CD4-positive, alpha-beta T cell (primary cell): ENCODE results near the gene CABP1. TPM values are rescaled to one million over a fixed set of nuclear protein-coding genes. Genes with fewer than 3 reads are reported as not detected.

ENCODE experiments used
- ATAC-seq: fragments of 200-7000 bp; cut with Tn5 transposase; one replicate; pipeline ENCODE4 v1.10.0; 2022; ENCODE audit warnings: mild to moderate bottlenecking; ENCODE audit not compliant: poor library complexity
- CTCF ChIA-PET: fragments of 350-600 bp; sonication (Branson Sonifier 250); formaldehyde crosslinking; loops from one replicate; lab custom pipeline; 2021; ENCODE audit warnings: antibody characterized with exemption, inconsistent platforms; lab: Charles Lee
- POLR2A ChIA-PET: fragments of 350-600 bp; sonication (Branson Sonifier 250); formaldehyde crosslinking; loops from one replicate; lab custom pipeline; 2021; ENCODE audit warnings: antibody characterized with exemption, inconsistent platforms; lab: Charles Lee
- DNase-seq, 14 experiments: peaks; one replicate each; pipeline ENCODE4 v3.0.0-alpha.2; 2013 to 2020; ENCODE audit warnings: mixed read lengths in 2 of 14
- H3K27ac ChIP-seq, 2 donors: one replicate each; pipeline versions ENCODE4 v1.5.1 to v1.7.0; 2013; ENCODE audit warnings: low read length in 2 of 2, low read depth in 1 of 2, mild to moderate bottlenecking in 1 of 2
- H3K27me3 ChIP-seq, 2 experiments: 1 replicate in 1 of 2; 2 replicates in 1 of 2; pipeline versions ENCODE4 v1.6.1 to v1.7.0; 2013; ENCODE audit warnings: low read length in 2 of 2, control low read depth in 1 of 2, mild to moderate bottlenecking in 1 of 2, moderate library complexity in 1 of 2; ENCODE audit not compliant: insufficient read depth in 2 of 2, control insufficient read depth in 1 of 2
- H3K36me3 ChIP-seq: one replicate; pipeline ENCODE4 v1.6.1; 2013; ENCODE audit warnings: low read length, control low read depth; ENCODE audit not compliant: insufficient read depth
- H3K4me1 ChIP-seq: one replicate; pipeline ENCODE4 v1.6.1; 2013; ENCODE audit warnings: low read length, control low read depth; ENCODE audit not compliant: insufficient read depth
- H3K4me3 ChIP-seq: one replicate; pipeline ENCODE4 v1.5.1; 2013; ENCODE audit warnings: mild to moderate bottlenecking, low read length, moderate library complexity
- H3K9me3 ChIP-seq, 2 experiments: 1 replicate in 1 of 2; 2 replicates in 1 of 2; pipeline versions ENCODE4 v1.6.1 to v1.7.0; 2013; ENCODE audit warnings: low read length in 2 of 2, mild to moderate bottlenecking in 2 of 2, control low read depth in 1 of 2, moderate library complexity in 1 of 2; ENCODE audit not compliant: control insufficient read depth in 1 of 2, insufficient read depth in 1 of 2
- H3K27ac Mint-ChIP-seq: one replicate; pipeline ENCODE4 v1.8.0; 2020; ENCODE audit warnings: mixed read lengths
- H3K27me3 Mint-ChIP-seq: one replicate; pipeline ENCODE4 v1.8.0; 2021; ENCODE audit warnings: mixed read lengths
- H3K36me3 Mint-ChIP-seq: one replicate; pipeline ENCODE4 v1.8.0; 2021; ENCODE audit warnings: low read depth, mixed read lengths
- H3K4me1 Mint-ChIP-seq: one replicate; pipeline ENCODE4 v1.8.0; 2021; ENCODE audit warnings: low read depth, mixed read lengths
- H3K4me3 Mint-ChIP-seq: one replicate; pipeline ENCODE4 v1.8.0; 2020; ENCODE audit warnings: mild to moderate bottlenecking, mixed read lengths
- H3K9me3 Mint-ChIP-seq: one replicate; pipeline ENCODE4 v1.8.0; 2020; ENCODE audit warnings: mixed read lengths
- CTCF ChIP-seq: fragments of 200-600 bp; IDR thresholded peaks from one replicate; pipeline ENCODE4 v1.8.0; 2022; ENCODE audit warnings: antibody characterized with exemption, mild to moderate bottlenecking
- intact Hi-C, 2 experiments: fragments of 100-400 bp; cut with DNase I in 1 of 2; cut with micrococcal nuclease in 1 of 2; formaldehyde crosslinking; loops; one replicate each; pipeline versions ENCODE4 v1.15.1 to v1.9.0; 2023 to 2025; cut with DNase I, micrococcal nuclease
- total RNA-seq, 174 experiments: library from RNA in 2 of 174; stranded (reverse) in 2 of 174; gene quantifications; one replicate each; pipeline ENCODE4 v1.2.3 and lab custom pipeline; 2021 to 2026

Gene CABP1
- total RNA-seq, 2 experiments from 2014 or later: 0.11 TPM; not detected in 1

GRCh38 chr12:120661432-120661831 lies 21.0 kb downstream of the CABP1 start:
- Mint-ChIP-seq H3K4me1 (no peaks in the 10 kb centered on the region), H3K4me3 (no peak overlapping the region), H3K9me3 (no peaks in the 10 kb centered on the region), H3K27ac (no peak overlapping the region), H3K36me3 (no peaks in the 10 kb centered on the region), H3K27me3 (no peaks in the 10 kb centered on the region)
- no peaks in the 10 kb centered on the region for H3K27me3 ChIP-seq
- ChIA-PET POLR2A (no interaction called here), CTCF (no interaction called here)
- ATAC-seq: no peak
- no peaks in the 10 kb centered on the region for H3K36me3 ChIP-seq
- H3K4me1 ChIP-seq: no peaks in the 10 kb centered on the region
- no peaks in the 10 kb centered on the region for H3K9me3 ChIP-seq
- no peak for DNase-seq
- no peak overlapping the region for H3K27ac ChIP-seq
- H3K4me3 ChIP-seq: no peak overlapping the region
- TF ChIP-seq CTCF: no peak
- intact Hi-C loops: no loop called here

- H3K27me3 ChIP-seq: no peaks in the 10 kb centered on the region
- no peaks in the 10 kb centered on the region for H3K4me1 Mint-ChIP-seq
- no peaks in the 10 kb centered on the region for H3K4me1 ChIP-seq
- no peak for TF ChIP-seq CTCF
- no peak for DNase-seq
- no peak overlapping the region for H3K27ac Mint-ChIP-seq
- H3K4me3 Mint-ChIP-seq: no peak overlapping the region
- POLR2A ChIA-PET: no interaction called here
- CTCF ChIA-PET: no interaction called here
- intact Hi-C loops: no loop called here
- no peaks in the 10 kb centered on the region for H3K36me3 ChIP-seq
- H3K9me3 Mint-ChIP-seq: no peaks in the 10 kb centered on the region
- no peak for ATAC-seq
- no peak overlapping the region for H3K27ac ChIP-seq
- H3K36me3 Mint-ChIP-seq: no peaks in the 10 kb centered on the region
- no peak overlapping the region for H3K4me3 ChIP-seq
- no peaks in the 10 kb centered on the region for H3K27me3 Mint-ChIP-seq
- no peaks in the 10 kb centered on the region for H3K9me3 ChIP-seq
Observed at GRCh38 chr12:120662879-120663278, 22.5 kb downstream of the CABP1 start.

- Histone ChIP-seq H3K4me3 (no peak overlapping the region), H3K27me3 (no peaks in the 10 kb centered on the region), H3K9me3 (no peaks in the 10 kb centered on the region), H3K27ac (no peak overlapping the region), H3K36me3 (no peaks in the 10 kb centered on the region), H3K4me1 (no peaks in the 10 kb centered on the region)
- Mint-ChIP-seq H3K27ac (no peak overlapping the region), H3K4me3 (no peak overlapping the region), H3K36me3 (no peaks in the 10 kb centered on the region), H3K4me1 (no peaks in the 10 kb centered on the region), H3K9me3 (no peaks in the 10 kb centered on the region), H3K27me3 (no peaks in the 10 kb centered on the region)
- intact Hi-C loops: no loop called here
- DNase-seq (no peak), ATAC-seq (no peak)
- ChIA-PET CTCF (no interaction called here), POLR2A (no interaction called here)
- no peak for TF ChIP-seq CTCF
Observed at GRCh38 chr12:120663741-120664140, 23.3 kb downstream of the CABP1 start.
